ENCODE data around the gene IFITM10. TPM values are rescaled to one million over a fixed set of nuclear protein-coding genes. Genes with fewer than 3 reads are reported as not detected.

Gene IFITM10
- total and polyA plus RNA-seq, 10 of the 15 experiments (the other 5 are each of a cell fraction or from before 2014, with no cell fraction given): 0.04 to 0.27 TPM; not detected in 8

GRCh38 chr11:1732418-1733008, 17.9 kb downstream of the IFITM10 start:
- H3K4me2 ChIP-seq (ENCODE audit: control insufficient read depth, insufficient read depth): no peak overlapping the region
- no peak for FAIRE-seq
- no peaks in the 10 kb centered on the region for H3K79me2 ChIP-seq (ENCODE audit: control insufficient read depth, insufficient read depth, low read length)
- ChIA-PET CTCF (no interaction called here), RAD21 (ENCODE audit: unreplicated experiment) (interaction anchor here (0.6 kb wide), 1 partner anchor 39 kb away, joined by 3 read pairs; no protein-coding TSS in a partner anchor), SMC1A (ENCODE audit: uncharacterized antibody, unreplicated experiment) (no interaction called here), POLR2A (no interaction called here)
- WGBS (ENCODE audit: insufficient coverage, insufficient replicate concordance, low lambda C conversion rate, missing lambda C conversion rate): 48% methylated on average over 13 of the region's 13 CpGs
- intact Hi-C loops (cut with micrococcal nuclease; ENCODE audit: unreplicated experiment) (no loop called here), in situ Hi-C loops (cut with MboI) (no loop called here)
- H3K4me1 ChIP-seq (ENCODE audit: control insufficient read depth, insufficient read depth, low read length): no peaks in the 10 kb centered on the region
- DNase-seq (ENCODE audit: low read depth, low spot score): no peak
- no peak overlapping the region for H3K27ac ChIP-seq (ENCODE audit: control insufficient read depth, insufficient read depth)
- H3K36me3 ChIP-seq (ENCODE audit: control insufficient read depth in 2 of 2, insufficient read depth in 2 of 2, low read length in 1 of 2): no peaks in the 10 kb centered on the region
- no peak for TF ChIP-seq ZNF207 (IDR thresholded peaks at IDR 0.05; ENCODE audit: borderline replicate concordance)
- no peak for TF ChIP-seq CBX3 (IDR thresholded peaks at IDR 0.05; ENCODE audit: borderline replicate concordance, low read depth)
- no peak for TF ChIP-seq BCLAF1 (IDR thresholded peaks at IDR 0.05)
- no peak for TF ChIP-seq POLR2AphosphoS5 (IDR thresholded peaks at IDR 0.05; ENCODE audit: low read length)
- no peak for TF ChIP-seq TCF7 (IDR thresholded peaks at IDR 0.05; ENCODE audit: borderline replicate concordance)
- TF ChIP-seq NRF1 (conservative IDR thresholded peaks at IDR 0.05; ENCODE audit: low read depth, low read length): no peak
- TF ChIP-seq CBFB (IDR thresholded peaks at IDR 0.05; ENCODE audit: low read depth): no peak
- TF ChIP-seq EED (IDR thresholded peaks at IDR 0.05; ENCODE audit: low read depth): no peak
- no peak for TF ChIP-seq ZNF384 (IDR thresholded peaks at IDR 0.05; ENCODE audit: borderline replicate concordance, low read depth, low read length)
- no peak for TF ChIP-seq E4F1 (IDR thresholded peaks at IDR 0.05; ENCODE audit: borderline replicate concordance, partially characterized antibody)
- TF ChIP-seq HDGF (IDR thresholded peaks at IDR 0.05): no peak
- TF ChIP-seq, protein P1, sequence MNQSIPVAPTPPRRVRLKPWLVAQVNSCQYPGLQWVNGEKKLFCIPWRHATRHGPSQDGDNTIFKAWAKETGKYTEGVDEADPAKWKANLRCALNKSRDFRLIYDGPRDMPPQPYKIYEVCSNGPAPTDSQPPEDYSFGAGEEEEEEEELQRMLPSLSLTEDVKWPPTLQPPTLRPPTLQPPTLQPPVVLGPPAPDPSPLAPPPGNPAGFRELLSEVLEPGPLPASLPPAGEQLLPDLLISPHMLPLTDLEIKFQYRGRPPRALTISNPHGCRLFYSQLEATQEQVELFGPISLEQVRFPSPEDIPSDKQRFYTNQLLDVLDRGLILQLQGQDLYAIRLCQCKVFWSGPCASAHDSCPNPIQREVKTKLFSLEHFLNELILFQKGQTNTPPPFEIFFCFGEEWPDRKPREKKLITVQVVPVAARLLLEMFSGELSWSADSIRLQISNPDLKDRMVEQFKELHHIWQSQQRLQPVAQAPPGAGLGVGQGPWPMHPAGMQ (IDR thresholded peaks at IDR 0.05; ENCODE audit: borderline replicate concordance): no peak
- no peak for TF ChIP-seq ZZZ3 (IDR thresholded peaks at IDR 0.05; ENCODE audit: control insufficient read depth, insufficient read length, low read depth)
- TF ChIP-seq SRF (IDR thresholded peaks at IDR 0.05; ENCODE audit: low read depth in 2 of 2, low read length in 2 of 2): no peak
- TF ChIP-seq RBBP5 (conservative IDR thresholded peaks at IDR 0.05): no peak
- no peak for ATAC-seq
- 0 out of 4 replicates have a peak, but pooled peaks cover 0 to 6% of the 10 kb centered on the region in 2 experiments for H3K27me3 ChIP-seq (replicated peaks in 1 of 2; ENCODE audit: control insufficient read depth in 2 of 2, insufficient read depth in 2 of 2, low read length in 1 of 2)
- BruUV-seq (replicated peaks): no TSS peak
- no peaks in the 10 kb centered on the region for H4K20me1 ChIP-seq (ENCODE audit: control insufficient read depth, insufficient read depth)
- H3K4me3 ChIP-seq: no peak overlapping the region
- H3K9me3 ChIP-seq (replicated peaks; ENCODE audit: control insufficient read depth, insufficient read depth, low read length): peaks cover 2% of the 10 kb centered on the region; the same call in 2 of the 3 replicates
- H2AFZ ChIP-seq (ENCODE audit: control insufficient read depth, low read depth, low read length): no peak overlapping the region
- H3K9ac ChIP-seq (ENCODE audit: control insufficient read depth, insufficient read depth, low read length): no peak overlapping the region

Measured in GM12878 (cell line).